ENCODE results near the gene SPRING1. TPM values are rescaled to one million over a fixed set of nuclear protein-coding genes. Genes with fewer than 3 reads are reported as not detected.
"Not testable (repeated sequence)": the region's sequence is repeated elsewhere in the genome, so short reads cannot be mapped to it uniquely, and the experiment has no call there.

The SPRING1 gene
- total RNA-seq, 4 donors from 2014 or later, result 22.3 to 40.3 (median 35.1) TPM

- H3K4me3 ChIP-seq, result no peak overlapping the region
- intact Hi-C loops (cut with DNase I; ENCODE audit: low total_unique reads), result no loop called here
- H3K27me3 ChIP-seq, result no peaks in the 10 kb centered on the region
- no peaks in the 10 kb centered on the region for H3K4me1 ChIP-seq
- no peaks in the 10 kb centered on the region for H3K9me3 ChIP-seq
- H3K36me3 ChIP-seq, result no peaks in the 10 kb centered on the region
- DNase-seq, result no peak
- WGBS, 2 donors (ENCODE audit: low coverage in 1 of 2), result 96% methylated on average over 4 of the region's 4 CpGs; no CpG with 5 or more reads in 1 of the 2 donors
- TF ChIP-seq EP300 (IDR thresholded peaks at IDR 0.05; ENCODE audit: low read depth) (no peak), POLR2A (IDR thresholded peaks at IDR 0.05) (no peak), POLR2AphosphoS5 (IDR thresholded peaks at IDR 0.05) (no peak)
- TF ChIP-seq, protein P1, sequence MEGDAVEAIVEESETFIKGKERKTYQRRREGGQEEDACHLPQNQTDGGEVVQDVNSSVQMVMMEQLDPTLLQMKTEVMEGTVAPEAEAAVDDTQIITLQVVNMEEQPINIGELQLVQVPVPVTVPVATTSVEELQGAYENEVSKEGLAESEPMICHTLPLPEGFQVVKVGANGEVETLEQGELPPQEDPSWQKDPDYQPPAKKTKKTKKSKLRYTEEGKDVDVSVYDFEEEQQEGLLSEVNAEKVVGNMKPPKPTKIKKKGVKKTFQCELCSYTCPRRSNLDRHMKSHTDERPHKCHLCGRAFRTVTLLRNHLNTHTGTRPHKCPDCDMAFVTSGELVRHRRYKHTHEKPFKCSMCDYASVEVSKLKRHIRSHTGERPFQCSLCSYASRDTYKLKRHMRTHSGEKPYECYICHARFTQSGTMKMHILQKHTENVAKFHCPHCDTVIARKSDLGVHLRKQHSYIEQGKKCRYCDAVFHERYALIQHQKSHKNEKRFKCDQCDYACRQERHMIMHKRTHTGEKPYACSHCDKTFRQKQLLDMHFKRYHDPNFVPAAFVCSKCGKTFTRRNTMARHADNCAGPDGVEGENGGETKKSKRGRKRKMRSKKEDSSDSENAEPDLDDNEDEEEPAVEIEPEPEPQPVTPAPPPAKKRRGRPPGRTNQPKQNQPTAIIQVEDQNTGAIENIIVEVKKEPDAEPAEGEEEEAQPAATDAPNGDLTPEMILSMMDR (IDR thresholded peaks at IDR 0.05), result no peak
- in situ Hi-C loops (cut with MboI; ENCODE audit: low pct_ligation_motif_present in 1 of 4, low pct_unique_long_range_greater_than_20kb in 1 of 4, low sequenced_read_pairs in 3 of 4), result no loop called here
- H3K27ac ChIP-seq, result no peak overlapping the region
Observed at GRCh38 chr12:116750298-116750697, 12.4 kb upstream of the SPRING1 start.

- TF ChIP-seq POLR2AphosphoS5 (IDR thresholded peaks at IDR 0.05) (no peak), POLR2A (IDR thresholded peaks at IDR 0.05) (no peak), EP300 (IDR thresholded peaks at IDR 0.05; ENCODE audit: low read depth) (no peak)
- TF ChIP-seq, protein P1 (IDR thresholded peaks at IDR 0.05), result no peak
- H3K27me3 ChIP-seq, result no peaks in the 10 kb centered on the region
- H3K27ac ChIP-seq, result no peak overlapping the region
- no peaks in the 10 kb centered on the region for H3K9me3 ChIP-seq
- no peak overlapping the region for H3K4me3 ChIP-seq
- intact Hi-C loops (cut with DNase I; ENCODE audit: low total_unique reads), result no loop called here
- WGBS, 2 donors (ENCODE audit: low coverage in 1 of 2), result 96% methylated on average over 26 of the region's 26 CpGs; no CpG with 5 or more reads in 1 of the 2 donors
- H3K36me3 ChIP-seq, result no peaks in the 10 kb centered on the region
- in situ Hi-C loops (cut with MboI; ENCODE audit: low pct_ligation_motif_present in 1 of 4, low pct_unique_long_range_greater_than_20kb in 1 of 4, low sequenced_read_pairs in 3 of 4), result no loop called here
- no peaks in the 10 kb centered on the region for H3K4me1 ChIP-seq
- no peak for DNase-seq
Observed at GRCh38 chr12:116749884-116750283, 12.0 kb upstream of the SPRING1 start.

DNA sequence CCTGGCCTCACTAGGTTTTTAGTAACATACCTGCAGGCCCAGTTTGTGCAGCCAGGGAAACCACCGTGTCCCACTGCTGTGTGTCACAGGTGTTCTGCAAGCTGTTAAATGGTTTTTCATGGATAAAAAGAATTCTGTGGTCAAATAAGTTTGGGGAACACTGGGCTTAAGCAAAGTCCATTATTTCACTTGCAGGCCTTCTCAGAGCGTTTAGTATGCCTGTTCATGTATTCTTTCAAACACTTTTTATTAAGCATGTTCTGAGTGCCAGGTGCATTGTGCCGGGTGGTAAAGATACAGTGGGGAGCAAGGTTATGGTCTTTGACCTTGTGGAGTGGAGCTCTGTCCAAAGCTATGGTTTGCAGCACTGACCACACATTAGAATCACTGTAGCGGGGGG, 7.7 kb upstream of the SPRING1 start:
- Histone ChIP-seq H3K27ac (no peak overlapping the region), H3K27me3 (no peaks in the 10 kb centered on the region), H3K4me1 (no peaks in the 10 kb centered on the region), H3K4me3 (no peak overlapping the region), H3K36me3 (no peaks in the 10 kb centered on the region), H3K9me3 (no peaks in the 10 kb centered on the region)
- in situ Hi-C loops (cut with MboI; ENCODE audit: low pct_ligation_motif_present in 1 of 4, low pct_unique_long_range_greater_than_20kb in 1 of 4, low sequenced_read_pairs in 3 of 4), result no loop called here
- no peak for DNase-seq
- WGBS, 2 donors (ENCODE audit: low coverage in 1 of 2), result 97% methylated on average over 4 of the region's 4 CpGs; no CpG with 5 or more reads in 1 of the 2 donors
- intact Hi-C loops (cut with DNase I; ENCODE audit: low total_unique reads), result no loop called here
- no peak for TF ChIP-seq POLR2AphosphoS5 (IDR thresholded peaks at IDR 0.05)
- TF ChIP-seq EP300 (IDR thresholded peaks at IDR 0.05; ENCODE audit: low read depth), result no peak

DNA sequence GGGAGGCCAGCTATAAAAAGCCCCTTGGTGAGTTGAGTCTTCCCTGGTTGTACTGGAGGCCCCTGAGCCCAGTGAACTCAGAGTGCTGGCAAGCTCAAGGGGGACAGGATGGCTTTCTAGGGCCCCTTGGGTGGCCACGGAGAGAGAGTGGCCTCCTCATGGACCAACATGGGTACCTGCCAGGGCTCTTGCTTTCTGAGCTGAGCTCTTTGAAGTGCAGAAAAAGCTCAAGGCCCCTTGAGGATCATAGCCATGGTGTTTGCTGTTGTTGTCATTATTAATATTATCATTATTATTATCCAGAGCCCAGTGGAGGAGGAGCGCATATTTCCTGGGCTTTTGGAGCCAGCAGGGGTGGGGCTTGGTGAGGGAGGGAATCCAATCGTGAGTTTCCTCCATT, 6.9 kb upstream of the SPRING1 start:
- H3K27me3 ChIP-seq, result no peaks in the 10 kb centered on the region
- in situ Hi-C loops (cut with MboI; ENCODE audit: low pct_ligation_motif_present in 1 of 4, low pct_unique_long_range_greater_than_20kb in 1 of 4, low sequenced_read_pairs in 3 of 4) (no loop called here), intact Hi-C loops (cut with DNase I; ENCODE audit: low total_unique reads) (no loop called here)
- TF ChIP-seq POLR2A (IDR thresholded peaks at IDR 0.05), result no peak
- no peak for TF ChIP-seq EP300 (IDR thresholded peaks at IDR 0.05; ENCODE audit: low read depth)
- no peak for TF ChIP-seq POLR2AphosphoS5 (IDR thresholded peaks at IDR 0.05)
- TF ChIP-seq, protein P1 (IDR thresholded peaks at IDR 0.05), result no peak
- no peak for DNase-seq
- H3K27ac ChIP-seq, result no peak overlapping the region
- WGBS, 2 donors (ENCODE audit: low coverage in 1 of 2), result 72 to 75% methylated on average over 2 to 3 of the region's 3 CpGs
- H3K9me3 ChIP-seq, result no peaks in the 10 kb centered on the region
- no peaks in the 10 kb centered on the region for H3K4me1 ChIP-seq
- no peak overlapping the region for H3K4me3 ChIP-seq
- H3K36me3 ChIP-seq, result no peaks in the 10 kb centered on the region

GRCh38 chr12:116742787-116743186, 4.9 kb upstream of the SPRING1 start:
- DNase-seq; H3K4me3 ChIP-seq; H3K27ac ChIP-seq; H3K4me1 ChIP-seq; in situ Hi-C loops (cut with MboI; ENCODE audit: low pct_ligation_motif_present in 1 of 4, low pct_unique_long_range_greater_than_20kb in 1 of 4, low sequenced_read_pairs in 3 of 4); H3K27me3 ChIP-seq; H3K36me3 ChIP-seq; intact Hi-C loops (cut with DNase I; ENCODE audit: low total_unique reads); H3K9me3 ChIP-seq: not testable (repeated sequence)
- WGBS, 2 donors (ENCODE audit: low coverage in 1 of 2), result 94% methylated on average over 2 of the region's 2 CpGs; no CpG with 5 or more reads in 1 of the 2 donors

Data from transverse colon (tissue), 4 donors.